ENCODE data around the gene PDE6B. TPM values are rescaled to one million over a fixed set of nuclear protein-coding genes. Genes with fewer than 3 reads are reported as not detected.

PDE6B gene
- total and polyA plus RNA-seq, 8 donors: 7.6 to 21.1 (median 16.4) TPM

DNA sequence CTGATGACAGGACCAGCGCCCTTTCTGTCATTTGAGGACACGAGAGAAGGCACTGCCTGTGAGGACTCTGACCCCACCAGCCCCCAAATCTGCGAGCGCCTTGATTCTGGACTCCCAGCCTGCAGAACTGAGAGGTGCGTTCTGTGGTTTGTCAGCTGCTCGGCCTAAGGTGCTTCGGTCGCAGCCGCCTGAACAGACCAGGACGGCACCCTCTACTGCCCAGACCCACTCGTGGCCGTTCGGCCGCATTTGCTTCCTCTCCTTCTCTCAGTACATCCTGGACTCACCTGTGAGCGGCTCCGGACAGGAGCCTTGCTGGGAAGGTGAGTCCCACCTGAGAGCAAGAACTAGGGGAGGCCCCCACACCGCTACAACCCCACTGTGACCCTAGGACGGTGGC lies 88.7 kb downstream of the PDE6B start:
- Histone ChIP-seq H3K4me3 (no peak overlapping the region), H3K9me3 (no peaks in the 10 kb centered on the region), H3K36me3 (peaks cover 0 to 8% of the 10 kb centered on the region in 2 donors), H3K27ac (no peak overlapping the region), H3K27me3 (no peaks in the 10 kb centered on the region), H3K4me1 (peaks cover 0 to 15% of the 10 kb centered on the region in 2 donors)
- TF ChIP-seq, protein P1, sequence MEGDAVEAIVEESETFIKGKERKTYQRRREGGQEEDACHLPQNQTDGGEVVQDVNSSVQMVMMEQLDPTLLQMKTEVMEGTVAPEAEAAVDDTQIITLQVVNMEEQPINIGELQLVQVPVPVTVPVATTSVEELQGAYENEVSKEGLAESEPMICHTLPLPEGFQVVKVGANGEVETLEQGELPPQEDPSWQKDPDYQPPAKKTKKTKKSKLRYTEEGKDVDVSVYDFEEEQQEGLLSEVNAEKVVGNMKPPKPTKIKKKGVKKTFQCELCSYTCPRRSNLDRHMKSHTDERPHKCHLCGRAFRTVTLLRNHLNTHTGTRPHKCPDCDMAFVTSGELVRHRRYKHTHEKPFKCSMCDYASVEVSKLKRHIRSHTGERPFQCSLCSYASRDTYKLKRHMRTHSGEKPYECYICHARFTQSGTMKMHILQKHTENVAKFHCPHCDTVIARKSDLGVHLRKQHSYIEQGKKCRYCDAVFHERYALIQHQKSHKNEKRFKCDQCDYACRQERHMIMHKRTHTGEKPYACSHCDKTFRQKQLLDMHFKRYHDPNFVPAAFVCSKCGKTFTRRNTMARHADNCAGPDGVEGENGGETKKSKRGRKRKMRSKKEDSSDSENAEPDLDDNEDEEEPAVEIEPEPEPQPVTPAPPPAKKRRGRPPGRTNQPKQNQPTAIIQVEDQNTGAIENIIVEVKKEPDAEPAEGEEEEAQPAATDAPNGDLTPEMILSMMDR (IDR thresholded peaks at IDR 0.05): no peak
- intact Hi-C loops (cut with DNase I): no loop called here
- DNase-seq (no peak), ATAC-seq (no peak)

DNA sequence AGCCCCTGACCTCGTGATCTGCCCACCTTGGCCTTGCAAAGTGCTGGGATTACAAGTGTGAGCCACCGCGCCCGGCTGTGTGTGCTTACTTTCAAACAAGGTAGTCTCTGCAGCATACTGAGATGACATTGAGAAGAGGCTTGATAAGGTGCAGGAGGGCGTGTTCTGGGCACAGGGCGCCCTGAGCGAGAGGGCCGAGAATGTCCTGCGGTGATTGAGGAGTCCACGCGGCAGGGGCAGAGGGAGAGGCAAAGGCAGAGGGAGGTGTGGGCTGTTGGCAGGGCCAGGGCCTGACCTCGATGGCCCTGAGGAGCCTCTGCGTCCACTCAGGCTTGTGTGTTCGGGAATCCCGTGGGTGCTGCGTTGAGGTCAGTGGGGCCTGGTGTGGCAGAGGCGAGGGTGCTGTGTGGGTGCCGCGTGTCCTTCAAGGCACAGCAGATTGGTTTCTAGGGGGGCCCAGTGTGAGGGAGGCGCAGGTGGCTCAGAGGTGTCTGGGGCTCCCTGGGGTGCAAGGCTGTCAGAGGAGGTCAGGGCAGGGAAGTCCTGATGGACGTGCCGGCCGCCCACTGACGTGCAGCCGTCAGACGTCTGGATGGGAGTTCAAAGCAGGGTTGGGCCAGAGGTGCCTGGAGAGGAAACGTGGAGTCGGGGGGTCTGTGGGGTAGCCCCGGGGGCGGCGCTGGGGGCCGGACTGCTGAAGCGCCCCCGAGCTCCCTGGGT lies 92.4 kb downstream of the PDE6B start:
- H3K4me3 ChIP-seq: no peak overlapping the region
- DNase-seq: peak in 1 of 4 donors; percentile 61
- ATAC-seq: no peak
- H3K36me3 ChIP-seq: peaks cover 0 to 8% of the 10 kb centered on the region in 2 donors
- H3K27me3 ChIP-seq: no peaks in the 10 kb centered on the region
- no peak overlapping the region for H3K27ac ChIP-seq
- intact Hi-C loops (cut with DNase I): no loop called here
- H3K9me3 ChIP-seq: no peaks in the 10 kb centered on the region
- peaks cover 8 to 9% of the 10 kb centered on the region in 2 donors for H3K4me1 ChIP-seq
- TF ChIP-seq, protein P1 (IDR thresholded peaks at IDR 0.05): no peak

GRCh38 chr4:718460-718859 lies 93.1 kb downstream of the PDE6B start:
- no peaks in the 10 kb centered on the region for H3K9me3 ChIP-seq
- intact Hi-C loops (cut with DNase I): no loop called here
- TF ChIP-seq, protein P1 (IDR thresholded peaks at IDR 0.05): no peak

More at GRCh38 chr4:718460-718859, 93.1 kb downstream of the PDE6B start:
- Histone ChIP-seq H3K4me3 (no peak overlapping the region), H3K27ac (no peak overlapping the region), H3K4me1 (peaks cover 8 to 9% of the 10 kb centered on the region in 2 donors), H3K27me3 (no peaks in the 10 kb centered on the region), H3K36me3 (peaks cover 0 to 14% of the 10 kb centered on the region in 2 donors)
- no peak for DNase-seq
- no peak for ATAC-seq

Other genes with a start within 250 kb of the PDE6B start
- gene ZNF721, start 126.4 kb upstream of the PDE6B start, total RNA-seq: 10 to 100 TPM; 21.2 to 23.0 TPM
- gene ZNF721, start 126.4 kb upstream of the PDE6B start, polyA plus RNA-seq (ENCODE audit: insufficient read length in 6 of 6): 10 to 100 TPM; 36.7 to 43.1 (median 41.6) TPM
- 10 to 100 TPM; 47.5 to 51.9 TPM for gene PIGG, start 126.4 kb upstream of the PDE6B start, total RNA-seq
- gene PIGG, start 126.4 kb upstream of the PDE6B start, polyA plus RNA-seq (ENCODE audit: insufficient read length in 6 of 6): 10 to 100 TPM; 66.8 to 90.8 (median 84.1) TPM
- gene TMEM271, start 49.3 kb upstream of the PDE6B start, total RNA-seq: not detected
- gene TMEM271, start 49.3 kb upstream of the PDE6B start, polyA plus RNA-seq (ENCODE audit: insufficient read length in 6 of 6): not detected
- gene ATP5ME, start 48.7 kb downstream of the PDE6B start, total RNA-seq: 100 to 1,000 TPM; 171 to 211 TPM
- 100 to 1,000 TPM; 162 to 245 (median 189) TPM for gene ATP5ME, start 48.7 kb downstream of the PDE6B start, polyA plus RNA-seq (ENCODE audit: insufficient read length in 6 of 6)
- 10 to 100 TPM in 1 of 2 donors, 1 to 10 TPM in 1; 7.8 to 11.3 TPM for gene MYL5, start 49.0 kb downstream of the PDE6B start, total RNA-seq
- 10 to 100 TPM; 16.0 to 23.2 (median 19.7) TPM for gene MYL5, start 49.0 kb downstream of the PDE6B start, polyA plus RNA-seq (ENCODE audit: insufficient read length in 6 of 6)
- 10 to 100 TPM; 23.2 to 27.5 TPM for gene SLC49A3, start 63.6 kb downstream of the PDE6B start, total RNA-seq
- gene SLC49A3, start 63.6 kb downstream of the PDE6B start, polyA plus RNA-seq (ENCODE audit: insufficient read length in 6 of 6): 10 to 100 TPM in 1 of 6 donors, 1 to 10 TPM in 5; 7.4 to 10.5 (median 8.5) TPM
- 10 to 100 TPM; 43.7 to 49.2 TPM for gene PCGF3, start 80.3 kb downstream of the PDE6B start, total RNA-seq
- 100 to 1,000 TPM in 1 of 6 donors, 10 to 100 TPM in 5; 77.3 to 110 (median 92.8) TPM for gene PCGF3, start 80.3 kb downstream of the PDE6B start, polyA plus RNA-seq (ENCODE audit: insufficient read length in 6 of 6)
- gene CPLX1, start 200.6 kb downstream of the PDE6B start, total RNA-seq: 1 to 10 TPM; 3.1 to 3.2 TPM
- gene CPLX1, start 200.6 kb downstream of the PDE6B start, polyA plus RNA-seq (ENCODE audit: insufficient read length in 6 of 6): 1 to 10 TPM in 5 of 6 donors, under 1 TPM in 1; 0.98 to 1.8 (median 1.3) TPM

Measured in left lung (tissue), 10 donors.